Panc1 (cell line): ENCODE data around the gene PPARG. TPM values are rescaled to one million over a fixed set of nuclear protein-coding genes. Genes with fewer than 3 reads are reported as not detected.

Experiments
- ATAC-seq: fragments of 200-7000 bp; cut with Tn5 transposase; 2 replicates; pipeline ENCODE4 v1.9.1; 2020; ENCODE audit warnings: mild to moderate bottlenecking, moderate library complexity
- BruUV-seq: library from RNA; stranded (reverse); fragments of 400-500 nt; replicated peaks from 2 replicates; lab custom pipeline; 2021; lab: Mats Ljungman, UMichigan
- CTCF ChIA-PET: fragments of 300-600 bp; sonication (Branson Sonifier 250); formaldehyde crosslinking; loops from one replicate; lab custom pipeline; 2022; ENCODE audit warnings: antibody characterized with exemption; lab: Charles Lee
- POLR2A ChIA-PET: fragments of 300-600 bp; sonication (Branson Sonifier 250); formaldehyde crosslinking; loops from one replicate; lab custom pipeline; 2022; ENCODE audit warnings: antibody characterized with exemption; lab: Charles Lee
- DNase-seq: peaks from one replicate; pipeline ENCODE4 v3.0.0-alpha.2; 2010; ENCODE audit warnings: low read depth, low spot score
- H3K27ac ChIP-seq: 2 replicates; pipeline ENCODE4 v1.5.1; 2011; ENCODE audit warnings: mild to moderate bottlenecking, low read length, inconsistent platforms
- H3K27me3 ChIP-seq: fragments of 200-500 bp; sonication (Bioruptor generic); 2 replicates; pipeline ENCODE4 v1.6.0; 2014; ENCODE audit warnings: low read length, inconsistent platforms; ENCODE audit not compliant: control insufficient read depth, insufficient read depth
- H3K36me3 ChIP-seq: fragments of 200-500 bp; sonication (Bioruptor generic); 2 replicates; pipeline ENCODE4 v1.5.1; 2014; ENCODE audit warnings: inconsistent platforms, mild to moderate bottlenecking, low read length, moderate library complexity; ENCODE audit not compliant: control insufficient read depth, insufficient read depth
- H3K4me1 ChIP-seq: 2 replicates; pipeline ENCODE4 v1.5.1; 2011; ENCODE audit warnings: inconsistent platforms, mild to moderate bottlenecking, low read length, moderate library complexity; ENCODE audit not compliant: control insufficient read depth, insufficient read depth
- H3K4me3 ChIP-seq, 2 experiments: 2 replicates each; pipeline ENCODE4 v1.5.1; 2011 to 2012; ENCODE audit warnings: low read depth in 2 of 2, low read length in 2 of 2, mild to moderate bottlenecking in 2 of 2, inconsistent platforms in 1 of 2, moderate library complexity in 1 of 2
- H3K9me3 ChIP-seq: fragments of 200-500 bp; sonication (Bioruptor generic); 2 replicates; pipeline ENCODE4 v1.5.1; 2014; ENCODE audit warnings: low read depth, mild to moderate bottlenecking, inconsistent platforms, low read length, moderate library complexity; ENCODE audit not compliant: control insufficient read depth, insufficient read depth
- CTCF ChIP-seq: fragments of 450-650 bp; IDR thresholded peaks from 2 replicates; pipeline ENCODE4 v1.5.1; 2017; ENCODE audit warnings: mild to moderate bottlenecking
- POLR2AphosphoS5 ChIP-seq: IDR thresholded peaks from 2 replicates; pipeline ENCODE4 v1.6.1; 2012; ENCODE audit warnings: mild to moderate bottlenecking, low read depth, low read length, moderate library complexity
- REST ChIP-seq, 2 experiments: IDR thresholded peaks; 2 replicates each; pipeline ENCODE4 v1.6.1; 2011 to 2012; ENCODE audit warnings: low read depth in 2 of 2, control low read depth in 1 of 2, low read length in 1 of 2, mild to moderate bottlenecking in 1 of 2, moderate library complexity in 1 of 2; ENCODE audit not compliant: insufficient read depth in 1 of 2
- SIN3A ChIP-seq: IDR thresholded peaks from 2 replicates; pipeline ENCODE4 v1.6.1; 2012; ENCODE audit warnings: low read depth, mild to moderate bottlenecking, low read length, moderate library complexity, borderline replicate concordance; ENCODE audit not compliant: insufficient read depth
- TCF7L2 ChIP-seq: IDR thresholded peaks from 2 replicates; pipeline ENCODE4 v1.6.1; 2011; ENCODE audit warnings: mild to moderate bottlenecking, low read depth, low read length, inconsistent platforms
- in situ Hi-C: cut with HindIII; loops from 2 replicates; pipeline ENCODE4 v1.10.0; 2016; ENCODE audit warnings: low sequenced_read_pairs, low pct_unique_long_range_greater_than_20kb
- intact Hi-C: fragments of 100-400 bp; cut with micrococcal nuclease; formaldehyde crosslinking; loops from one replicate; pipeline ENCODE4 v1.10.0; 2022; ENCODE audit not compliant: unreplicated experiment
- total RNA-seq: library from RNA; stranded (reverse); gene quantifications from one replicate; pipeline ENCODE4 v1.2.1, GENCODE V29; 2021; ENCODE audit not compliant: unreplicated experiment

PPARG gene
- total RNA-seq, 1 experiment from 2014 or later: 88.1 TPM

GRCh38 chr3:12247411-12247810, 41.5 kb upstream of the PPARG start:
- H3K4me1 ChIP-seq: no peaks in the 10 kb centered on the region
- intact Hi-C loops (no loop called here), in situ Hi-C loops (no loop called here)
- no peak for ATAC-seq
- TF ChIP-seq POLR2AphosphoS5 (no peak), TCF7L2 (no peak), SIN3A (no peak), CTCF (no peak), REST (IDR thresholded peaks at IDR 0.05; ENCODE audit: insufficient read depth in 1 of 2, low read depth in 2 of 2, low read length in 1 of 2) (no peak)
- no peak overlapping the region for H3K4me3 ChIP-seq
- POLR2A ChIA-PET: no interaction called here
- no peaks in the 10 kb centered on the region for H3K27me3 ChIP-seq
- no TSS peak for BruUV-seq
- no peaks in the 10 kb centered on the region for H3K36me3 ChIP-seq
- H3K27ac ChIP-seq: no peak overlapping the region
- peaks cover 4% of the 10 kb centered on the region; the same call in 1 of the 2 replicates for H3K9me3 ChIP-seq
- no peak for DNase-seq
- CTCF ChIA-PET: no interaction called here

- intact Hi-C loops: no loop called here
- Histone ChIP-seq H3K27ac (no peak overlapping the region), H3K36me3 (no peaks in the 10 kb centered on the region), H3K9me3 (peaks cover 4% of the 10 kb centered on the region; the same call in 1 of the 2 replicates), H3K4me1 (no peaks in the 10 kb centered on the region), H3K4me3 (no peak overlapping the region), H3K27me3 (no peaks in the 10 kb centered on the region)
- TF ChIP-seq REST (IDR thresholded peaks at IDR 0.05; ENCODE audit: insufficient read depth in 1 of 2, low read depth in 2 of 2, low read length in 1 of 2) (no peak), CTCF (no peak), SIN3A (no peak), POLR2AphosphoS5 (no peak), TCF7L2 (no peak)
- ChIA-PET POLR2A (no interaction called here), CTCF (no interaction called here)
- ATAC-seq (no peak), DNase-seq (no peak)
- in situ Hi-C loops: no loop called here
- BruUV-seq: no TSS peak
Measured at GRCh38 chr3:12249519-12249918, 39.4 kb upstream of the PPARG start.
